Stimulated activated CD4-positive, alpha-beta T cell treated with anti-CD3 and anti-CD28 coated beads, Interleukin-2, amount 100 ng/mL, for 48 hours (primary cell): Measurements from ENCODE around the gene LRATD1.
"Not testable (repeated sequence)": the region's sequence is repeated elsewhere in the genome, so short reads cannot be mapped to it uniquely, and the experiment has no call there.

Source experiments
- DNase-seq, 2 donors: peaks; one replicate each; pipeline ENCODE4 v3.0.0-alpha.2; 2020

LRATD1 gene, protein sequence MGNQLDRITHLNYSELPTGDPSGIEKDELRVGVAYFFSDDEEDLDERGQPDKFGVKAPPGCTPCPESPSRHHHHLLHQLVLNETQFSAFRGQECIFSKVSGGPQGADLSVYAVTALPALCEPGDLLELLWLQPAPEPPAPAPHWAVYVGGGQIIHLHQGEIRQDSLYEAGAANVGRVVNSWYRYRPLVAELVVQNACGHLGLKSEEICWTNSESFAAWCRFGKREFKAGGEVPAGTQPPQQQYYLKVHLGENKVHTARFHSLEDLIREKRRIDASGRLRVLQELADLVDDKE

DNA sequence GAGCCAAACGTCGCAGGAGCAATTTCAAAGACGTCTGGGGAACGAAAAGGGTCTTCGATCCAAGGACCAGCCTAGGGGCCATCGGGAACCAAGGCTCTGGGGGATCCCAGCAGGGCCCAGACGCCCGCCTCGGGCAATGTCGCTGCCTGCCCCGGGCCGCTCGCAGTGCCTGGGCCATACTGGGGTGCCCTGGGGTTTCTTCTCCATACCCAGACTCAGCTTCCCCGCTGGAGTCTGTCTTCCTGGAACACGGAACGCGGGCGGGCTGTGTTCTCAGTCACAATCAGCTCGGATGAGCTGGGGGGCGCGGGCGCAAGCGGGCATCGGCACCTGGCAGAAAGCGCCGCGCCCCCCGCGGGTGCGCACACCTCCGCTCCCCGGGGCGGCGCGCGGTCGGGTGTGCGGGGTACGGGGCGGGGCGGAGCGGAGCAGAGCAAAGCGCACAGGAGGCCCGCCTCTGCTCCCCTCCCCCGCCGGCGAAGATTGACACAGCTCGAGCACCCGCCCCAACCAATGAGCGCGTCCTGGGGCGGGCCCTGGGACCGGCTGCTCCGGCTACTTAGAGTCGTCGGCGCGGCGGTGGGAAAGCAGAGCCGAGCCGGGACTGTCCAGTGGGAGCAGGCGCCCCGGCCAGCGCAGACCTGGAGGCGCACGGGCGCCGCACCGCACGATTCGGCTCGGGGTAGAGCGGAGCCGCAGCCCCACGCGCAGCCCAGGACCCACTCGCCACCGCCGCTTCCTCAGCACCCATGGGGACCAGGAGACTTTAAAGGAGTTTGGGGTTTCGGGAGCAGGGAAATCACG lies at the start of gene LRATD1:
LRATD1 (plus strand) TSS at position 585 of the 804 bp plus-strand sequence. CDS start 1,263 bp downstream, outside the sequence.
- DNase-seq: no peak

DNA sequence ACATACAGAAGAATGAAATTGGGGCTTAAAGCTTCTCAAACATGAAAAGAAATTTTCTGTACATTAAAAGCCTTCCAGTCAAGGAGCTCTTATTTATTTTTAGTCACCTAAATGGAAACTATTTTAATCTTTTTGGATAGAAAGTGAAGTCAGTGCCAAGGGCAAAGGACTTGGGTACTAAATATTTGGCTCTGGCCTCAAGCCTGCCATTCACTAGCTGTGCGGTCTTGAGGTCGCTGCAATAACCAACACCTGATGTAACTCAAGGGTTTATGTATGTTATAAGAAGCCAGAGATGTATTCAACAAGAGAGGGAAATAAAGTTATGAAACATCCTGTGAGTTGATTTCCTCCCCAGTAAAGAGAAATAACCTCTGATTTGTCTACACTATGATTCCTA lies 49.5 kb upstream of the LRATD1 start:
- DNase-seq: no peak

DNA sequence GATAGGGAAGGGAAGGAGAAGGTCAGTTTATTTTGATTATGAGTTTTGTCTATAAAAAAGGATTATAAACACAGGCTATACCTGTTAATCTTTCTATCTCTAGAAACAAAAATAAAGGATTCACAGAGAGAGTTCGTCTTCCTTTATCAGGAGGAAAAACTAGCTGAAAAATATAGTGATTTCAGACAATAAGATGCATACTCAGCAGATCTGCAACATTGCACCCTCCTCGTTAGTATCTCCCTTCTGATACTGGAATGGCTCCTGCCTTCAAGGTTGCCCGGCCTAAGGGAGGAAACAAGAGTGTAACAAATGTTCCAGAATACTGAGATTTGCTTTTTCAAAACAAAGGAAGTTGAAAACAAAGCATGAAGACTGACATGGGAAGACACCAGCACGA lies 48.7 kb upstream of the LRATD1 start:
- no peak for DNase-seq

DNA sequence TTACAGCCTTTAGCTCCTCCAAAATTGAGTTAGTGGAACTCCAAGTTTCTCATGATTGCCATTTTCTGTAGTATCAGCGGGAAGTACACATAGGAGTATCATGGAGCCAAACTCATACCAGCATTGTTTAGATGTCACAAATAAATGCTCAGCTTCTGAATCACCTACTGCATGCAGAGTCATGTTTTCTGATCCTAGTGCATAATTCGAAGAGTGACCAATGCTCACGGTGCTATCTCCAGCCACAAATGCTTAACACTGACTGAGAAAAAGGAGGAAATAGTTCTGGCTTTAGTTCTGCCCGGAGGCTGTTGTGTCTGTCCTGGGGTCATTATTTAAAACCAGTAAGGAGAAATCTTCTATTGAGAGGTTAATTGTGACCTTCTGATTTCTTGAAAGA lies 45.4 kb upstream of the LRATD1 start:
- DNase-seq: no peak

DNA sequence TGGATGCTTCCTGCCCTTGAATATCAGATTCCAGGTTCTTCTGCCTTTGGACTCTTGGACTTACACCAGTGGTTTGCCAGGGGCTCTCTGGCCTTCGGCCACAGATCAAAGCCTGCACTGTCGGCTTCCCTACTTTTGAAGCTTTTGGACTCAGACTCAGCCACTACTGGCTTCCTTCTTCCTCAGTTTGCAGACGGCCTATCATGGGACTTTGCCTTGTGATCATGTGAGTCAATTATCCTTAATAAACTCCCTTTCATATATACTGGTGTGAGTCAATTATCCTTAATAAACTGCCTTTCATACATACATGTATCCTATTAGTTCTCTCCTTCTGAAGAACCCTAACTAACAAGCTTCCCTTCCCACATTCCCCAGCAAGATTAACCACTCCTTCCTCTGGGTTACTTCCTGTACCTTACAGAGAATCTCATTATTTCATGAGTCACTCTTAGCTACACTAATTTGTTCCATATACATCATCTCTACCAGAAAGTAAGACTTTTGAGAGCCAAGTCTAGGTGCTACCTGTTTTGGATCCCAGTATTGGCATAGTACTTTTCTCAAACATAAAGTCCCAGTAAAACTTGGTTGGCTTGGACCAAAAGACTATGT lies 31.3 kb upstream of the LRATD1 start:
- no peak for DNase-seq

DNA sequence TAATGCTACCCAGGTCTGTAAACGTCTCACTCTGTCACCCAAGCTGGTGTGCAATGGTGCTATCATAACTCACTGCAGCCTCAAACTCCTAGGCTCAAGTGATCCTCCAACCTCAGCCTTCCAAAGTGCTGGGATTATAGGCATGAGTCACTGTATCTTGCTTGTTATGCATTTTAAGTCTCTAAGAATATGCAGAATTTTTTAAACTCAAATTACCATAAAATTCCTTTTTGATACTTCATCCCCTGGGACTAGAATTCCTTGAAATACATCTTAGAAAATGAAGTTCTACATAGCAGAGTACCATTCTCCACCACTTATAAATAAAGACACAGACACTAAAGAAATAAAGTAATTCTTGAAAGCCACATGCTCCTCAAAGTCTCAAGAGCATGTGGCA lies 30.2 kb upstream of the LRATD1 start:
- no peak for DNase-seq

DNA sequence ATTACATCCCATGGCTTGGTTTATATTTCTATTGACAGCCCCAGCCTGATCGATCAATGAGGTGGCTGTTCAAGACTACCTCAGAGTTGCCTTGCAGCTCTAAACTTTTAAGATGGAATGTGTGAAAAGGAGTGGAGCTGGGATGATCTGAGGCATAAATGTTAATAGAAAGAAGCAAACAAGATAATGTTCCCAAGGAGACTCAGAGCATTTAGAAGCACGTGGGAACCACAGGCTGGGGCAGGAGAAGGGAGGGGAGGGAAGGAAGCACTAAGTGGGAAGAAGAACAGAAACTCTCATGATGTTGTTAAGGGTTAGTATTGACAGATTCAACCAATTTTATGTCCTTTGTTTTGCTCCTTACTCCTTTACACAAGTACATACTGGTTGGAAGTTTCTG lies 28.8 kb upstream of the LRATD1 start:
- DNase-seq: no peak

DNA sequence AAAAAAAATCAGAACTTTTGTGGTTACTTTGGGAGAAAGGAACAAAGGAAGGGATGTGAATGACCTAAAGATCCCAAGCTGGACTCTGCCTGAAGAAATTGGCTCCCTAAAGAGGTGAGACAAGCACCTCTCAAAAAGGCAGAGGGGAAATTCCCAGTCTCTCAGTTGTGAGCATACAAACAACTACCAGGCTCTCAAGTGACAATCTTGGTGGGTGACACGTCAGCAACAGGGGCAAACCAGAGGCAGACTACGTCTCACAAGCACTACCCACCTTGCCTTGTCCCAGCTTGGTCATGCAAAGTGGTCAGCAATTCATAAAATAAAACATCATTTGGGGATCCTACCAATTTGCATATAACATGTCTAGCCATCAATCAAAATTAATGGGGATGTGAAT lies 24.3 kb upstream of the LRATD1 start:
- DNase-seq: no peak

DNA sequence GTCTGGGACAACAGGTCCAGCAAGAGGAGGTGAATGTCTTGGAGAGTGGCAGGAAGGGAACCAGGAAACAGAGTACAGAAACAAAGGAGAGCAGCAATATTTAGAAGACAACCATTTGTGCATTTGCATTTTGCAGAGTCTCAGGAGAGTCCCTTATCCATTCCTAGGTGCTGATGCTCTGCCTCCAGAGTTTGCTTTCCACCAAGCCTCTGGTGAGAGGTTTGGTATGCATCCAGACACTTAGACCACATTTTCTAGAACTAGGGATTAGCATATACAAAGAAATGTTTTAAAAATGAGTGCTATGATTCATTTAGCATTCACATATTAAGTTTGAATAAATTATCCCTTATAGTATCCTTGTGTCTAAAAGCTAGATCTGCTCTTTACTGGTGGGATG lies 18.5 kb upstream of the LRATD1 start:
- DNase-seq: no peak

DNA sequence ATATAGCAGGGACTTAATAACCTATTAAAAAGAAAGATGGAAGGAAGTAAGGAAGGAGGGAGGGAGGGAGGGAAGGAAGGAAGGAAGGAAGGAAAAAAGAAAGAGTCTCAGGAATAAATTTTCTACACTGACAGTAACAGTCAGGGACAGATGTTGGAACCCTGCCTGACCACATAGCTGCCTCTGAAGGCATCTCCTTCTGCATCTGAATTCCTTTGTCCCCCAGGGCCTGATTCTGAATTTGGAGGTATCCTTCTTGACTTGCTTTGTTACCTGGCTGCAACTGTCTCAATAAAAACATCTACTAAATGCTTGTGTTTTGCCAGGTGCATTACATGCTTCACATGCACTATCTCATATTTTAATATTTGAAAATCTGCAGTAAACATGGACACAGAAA lies 17.4 kb upstream of the LRATD1 start:
- no peak for DNase-seq

DNA sequence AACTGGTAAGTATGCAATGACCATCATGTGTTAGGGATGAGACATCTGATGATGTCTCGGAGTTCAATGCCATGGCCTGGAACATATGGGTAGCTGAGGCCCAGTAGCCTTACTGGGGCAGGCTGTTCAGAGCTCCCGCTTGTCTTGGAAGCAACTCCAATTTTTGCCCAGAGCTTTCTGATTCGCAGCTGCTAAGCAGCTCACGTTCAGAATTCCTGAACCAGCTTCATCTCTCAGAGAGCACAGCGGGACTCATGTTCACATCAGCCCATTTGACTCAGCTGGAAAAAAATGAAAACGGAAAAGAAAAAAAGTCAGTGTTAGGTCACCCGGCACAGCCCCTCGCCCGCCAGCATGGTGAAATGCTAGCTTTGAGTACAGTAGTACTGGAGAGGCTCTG lies 16.8 kb upstream of the LRATD1 start:
- DNase-seq: no peak

DNA sequence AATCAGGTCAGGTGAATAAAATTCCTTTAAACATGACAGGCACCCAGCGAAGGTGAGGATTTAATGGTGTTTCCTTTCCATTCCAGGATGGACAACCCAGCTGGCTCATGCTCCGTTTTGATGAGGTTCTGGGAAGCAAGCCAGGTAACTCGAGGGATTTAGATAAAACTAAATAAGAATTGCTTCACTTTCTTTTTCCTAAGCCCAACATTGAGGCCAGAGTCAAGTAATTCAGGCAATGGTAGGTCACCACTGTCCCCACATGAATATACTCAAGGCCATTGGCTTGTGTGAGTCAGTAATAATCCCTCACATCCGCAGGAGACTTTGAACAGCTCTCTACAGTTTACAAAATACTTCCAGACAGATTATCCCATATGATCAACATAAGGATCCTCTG lies 16.2 kb upstream of the LRATD1 start:
- DNase-seq: no peak

DNA sequence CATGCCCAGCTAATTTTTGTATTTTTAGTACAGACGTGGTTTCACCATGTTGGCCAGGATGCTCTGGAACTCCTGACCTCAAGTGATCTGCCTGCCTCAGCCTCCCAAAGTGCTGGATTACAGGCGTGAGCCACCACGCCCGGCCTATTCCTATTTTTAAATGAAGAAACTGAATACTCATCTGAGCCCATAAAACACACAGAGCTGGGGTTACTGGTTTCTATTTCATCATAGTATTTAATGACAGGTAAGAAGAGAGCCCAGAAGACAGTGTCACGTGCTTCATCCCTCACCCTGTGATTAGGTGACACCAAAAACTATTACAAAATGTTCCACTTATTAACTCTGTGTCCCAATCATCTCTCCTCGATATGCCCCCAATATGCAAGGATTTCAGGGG lies 15.6 kb upstream of the LRATD1 start:
- no peak for DNase-seq

DNA sequence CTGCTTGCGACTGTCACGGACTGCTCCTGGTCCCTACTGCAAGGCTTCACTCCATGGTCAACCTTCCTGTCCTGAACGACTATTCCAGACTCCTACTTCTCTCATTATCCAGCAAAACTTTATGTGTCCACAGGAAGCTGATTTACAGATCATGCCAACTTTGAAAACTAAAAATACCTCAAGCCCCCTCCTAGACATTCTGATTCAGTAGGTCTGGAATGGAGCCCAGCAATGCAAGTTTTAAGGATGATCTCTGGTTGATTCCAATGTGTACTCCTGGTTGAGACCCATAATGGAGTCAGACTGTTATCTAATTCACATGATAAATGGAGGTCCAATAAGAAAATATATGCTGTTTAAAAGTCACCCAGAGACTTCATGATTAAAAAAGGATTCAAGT lies 13.1 kb upstream of the LRATD1 start:
- no peak for DNase-seq

DNA sequence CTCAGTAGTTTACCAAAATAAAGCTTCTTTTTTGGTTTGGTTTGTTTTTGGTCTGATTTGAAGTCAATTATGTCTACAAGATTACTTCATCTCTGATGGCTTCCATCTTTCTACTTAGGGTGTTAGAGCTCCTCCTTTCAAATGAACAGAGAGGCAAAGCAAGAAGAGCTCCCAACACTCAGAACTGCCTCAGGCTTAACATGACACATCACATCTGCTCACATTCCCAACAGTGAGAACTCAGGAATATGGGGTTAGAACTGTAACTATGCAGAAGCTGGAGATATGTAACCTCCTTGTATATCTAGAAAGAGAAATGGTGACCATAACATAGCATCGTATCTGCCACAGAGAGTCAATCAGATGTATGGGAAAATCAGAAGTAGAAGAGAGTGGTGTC lies 11.4 kb upstream of the LRATD1 start:
- DNase-seq: no peak

DNA sequence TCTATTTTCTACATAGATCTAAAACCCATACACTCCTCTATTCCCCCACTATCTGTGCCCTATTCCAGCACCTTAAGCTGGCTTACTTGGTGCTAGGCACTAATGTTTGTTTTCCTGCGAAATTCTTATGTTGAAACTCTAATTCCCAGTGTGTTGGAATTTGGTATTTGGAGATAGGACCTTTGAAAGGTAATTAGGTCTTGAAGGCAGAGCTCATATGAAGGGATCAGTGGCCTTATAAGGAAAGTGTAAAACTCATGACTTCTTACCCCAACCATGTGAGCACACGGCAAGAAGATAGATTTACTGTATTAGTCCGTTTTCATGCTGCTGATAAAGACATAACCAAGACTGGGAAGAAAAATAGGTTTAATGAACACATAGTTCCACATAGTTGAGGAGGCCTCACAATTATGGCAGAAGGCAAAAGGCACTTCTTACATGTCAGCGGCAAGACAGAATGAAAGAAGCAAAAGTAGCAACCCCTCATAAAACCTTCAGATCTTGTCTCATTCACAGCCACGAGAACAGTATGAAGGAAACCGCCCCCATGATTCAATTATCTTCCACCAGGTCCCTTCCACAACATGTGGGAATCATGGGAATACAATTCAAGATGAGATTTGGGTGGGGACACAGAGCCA lies 10.5 kb upstream of the LRATD1 start:
- DNase-seq: no peak

DNA sequence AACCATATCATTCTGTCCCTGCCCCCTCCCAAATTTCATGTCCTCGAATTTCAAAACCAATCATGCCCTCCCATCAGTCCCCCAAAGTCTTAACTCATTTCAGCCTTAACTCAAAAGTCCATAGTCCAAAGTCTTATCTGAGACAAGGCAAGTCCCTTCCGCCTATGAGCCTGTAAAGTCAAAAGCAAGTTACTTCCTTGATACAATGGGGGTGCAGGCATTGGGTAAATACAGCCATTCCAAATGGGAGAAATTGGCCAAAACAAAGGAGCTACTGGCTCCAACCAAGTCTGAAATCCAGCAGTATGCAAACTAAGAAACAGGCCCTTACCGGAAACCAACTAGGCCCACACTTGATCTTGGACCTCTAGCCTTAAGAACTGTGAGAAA lies 10.0 kb upstream of the LRATD1 start:
- not testable (repeated sequence) for DNase-seq

DNA sequence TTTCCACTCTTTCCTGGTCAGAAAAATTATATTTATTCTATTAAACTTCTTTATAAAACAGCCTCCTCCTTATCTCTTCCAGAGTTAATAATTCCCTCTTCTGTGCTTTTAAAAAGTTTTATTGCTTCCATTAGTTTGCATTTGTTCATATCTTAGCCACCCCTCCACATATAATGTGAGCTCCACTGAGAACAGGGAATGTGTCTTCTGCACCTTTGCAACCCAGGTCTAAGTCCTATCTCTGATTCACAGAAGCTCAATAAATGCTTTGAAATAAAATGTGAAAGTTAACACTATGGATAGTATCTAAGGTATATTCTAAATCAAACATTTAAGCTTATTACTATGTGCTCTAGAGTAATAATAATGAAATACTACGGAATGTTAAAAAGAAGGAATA lies 9.3 kb upstream of the LRATD1 start:
- no peak for DNase-seq

DNA sequence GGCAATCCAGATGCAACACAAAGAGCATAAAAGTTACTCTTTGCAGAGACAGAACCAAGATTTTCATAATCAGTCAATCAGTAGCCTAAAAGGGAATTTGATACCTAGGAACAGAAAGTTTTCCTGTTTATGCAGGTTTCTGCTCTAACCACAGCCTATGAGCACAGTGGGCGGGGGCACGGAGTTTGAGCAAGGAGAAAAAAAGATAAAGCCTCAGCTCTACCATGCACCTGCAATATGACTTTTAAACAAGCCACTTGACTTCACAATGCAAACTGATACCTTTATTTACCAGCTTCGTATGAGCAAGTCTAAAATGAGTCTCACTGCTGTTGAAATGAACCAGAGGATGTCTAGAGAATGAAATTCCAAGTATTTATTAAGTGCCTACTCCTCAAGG lies 5.6 kb upstream of the LRATD1 start:
- no peak for DNase-seq

DNA sequence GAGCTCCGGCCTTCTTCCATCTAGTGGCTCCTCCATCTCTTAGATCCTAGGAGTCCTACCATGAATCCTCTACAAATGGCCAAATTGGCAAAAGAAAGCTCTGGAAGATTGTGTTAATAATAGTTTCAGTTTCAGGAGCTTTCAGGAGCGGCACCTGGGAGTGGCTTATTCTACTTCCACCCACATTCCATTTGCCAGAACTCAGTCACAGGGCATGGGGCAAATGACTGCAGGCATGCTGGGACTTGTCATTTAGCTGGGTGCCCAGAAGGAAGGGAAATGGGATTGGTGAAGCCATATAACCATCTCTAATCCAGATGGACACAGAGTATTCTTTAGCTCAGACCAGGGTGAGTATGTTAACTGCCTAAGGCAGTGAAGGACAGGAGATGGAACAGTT lies 3.6 kb upstream of the LRATD1 start:
- no peak for DNase-seq

DNA sequence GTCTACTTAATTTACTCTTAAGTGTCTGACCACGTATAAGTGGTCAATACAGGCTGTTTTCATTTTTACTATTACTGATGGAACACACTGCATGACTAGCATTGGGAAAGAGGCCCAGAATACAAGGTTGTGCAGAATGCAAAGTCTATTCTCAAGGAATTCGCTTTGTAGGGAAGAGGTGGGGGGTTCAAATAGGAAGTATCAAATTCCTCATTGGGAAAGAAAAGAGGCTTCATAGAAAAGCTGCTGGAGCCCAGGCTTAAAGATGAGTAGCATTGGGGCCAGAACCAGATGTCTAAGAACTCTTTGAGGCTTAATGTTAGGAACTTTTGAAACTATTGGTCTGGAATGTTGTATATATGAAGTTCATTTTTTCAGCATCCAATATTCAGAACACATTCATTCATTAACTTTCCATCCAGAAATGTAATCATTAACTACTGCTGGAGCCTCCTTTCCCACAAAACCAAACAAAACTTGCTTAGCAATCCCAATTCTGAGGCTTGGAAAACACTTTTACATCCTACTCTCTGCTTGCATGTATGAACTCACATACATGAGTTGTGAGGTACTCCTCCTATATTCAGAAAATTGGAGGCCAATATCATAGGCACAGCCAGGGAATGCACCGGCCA lies 994 bp upstream of the LRATD1 start:
- DNase-seq: no peak

DNA sequence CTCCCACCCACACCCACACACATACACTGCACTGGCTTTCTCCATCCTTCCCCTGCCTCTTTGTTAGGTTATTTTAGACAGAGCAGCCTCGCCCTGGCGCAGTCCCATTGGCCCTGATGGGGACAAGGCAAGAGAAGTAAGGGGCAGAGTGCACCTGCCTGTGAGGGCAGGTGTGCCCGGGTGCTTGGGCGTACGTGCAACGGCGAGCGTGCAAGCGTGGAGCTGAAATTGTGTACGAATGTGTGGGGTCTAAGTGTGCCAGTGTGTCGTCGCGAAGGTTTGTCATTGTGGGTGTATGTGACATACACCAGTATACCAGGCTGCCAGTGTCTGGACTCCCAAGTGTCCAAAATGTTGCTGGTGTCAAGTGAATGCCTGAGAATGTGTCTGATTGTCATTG lies 544 bp downstream of the LRATD1 start:
- DNase-seq: no peak

DNA sequence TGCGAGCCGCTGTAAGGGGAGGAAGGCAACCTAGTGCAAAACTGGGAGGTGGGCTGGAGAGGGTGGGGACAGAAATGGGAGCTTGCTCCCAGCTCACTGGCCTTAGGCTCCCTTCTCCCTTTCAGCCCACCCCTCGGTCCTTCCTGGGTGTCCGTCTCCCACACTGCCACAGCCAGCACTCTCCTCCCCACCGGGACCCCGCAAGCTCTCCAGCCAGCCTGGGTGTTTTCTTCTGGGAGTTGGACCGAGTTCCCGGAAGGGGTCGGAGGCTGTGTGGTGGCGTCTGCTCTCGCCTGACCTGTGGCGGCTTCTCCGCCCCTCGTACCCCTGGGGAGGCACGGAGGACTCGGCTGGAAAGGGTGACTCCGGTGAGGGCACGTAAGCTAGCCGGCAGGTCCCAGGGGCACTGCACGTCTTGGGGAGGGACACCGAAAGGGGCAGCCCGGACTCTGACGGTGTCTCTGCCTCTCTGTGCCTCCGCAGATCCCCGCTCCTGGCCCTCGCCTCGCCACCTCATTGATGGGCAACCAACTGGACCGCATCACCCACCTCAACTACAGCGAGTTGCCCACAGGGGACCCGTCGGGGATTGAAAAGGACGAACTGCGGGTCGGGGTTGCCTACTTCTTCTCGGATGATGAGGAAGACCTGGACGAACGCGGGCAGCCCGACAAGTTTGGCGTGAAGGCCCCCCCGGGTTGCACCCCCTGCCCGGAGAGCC lies 1.1 kb downstream of the LRATD1 start:
- DNase-seq: no peak
